Upper lobe of left lung (tissue), 6 donors: Measurements from ENCODE around the gene MMP11. TPM values are rescaled to one million over a fixed set of nuclear protein-coding genes. Genes with fewer than 3 reads are reported as not detected.

ENCODE experiments used
- ATAC-seq, 2 donors: fragments of 200-7000 bp; cut with Tn5 transposase; one replicate each; pipeline ENCODE4 v1.9.1; 2022; ENCODE audit warnings: mild to moderate bottlenecking in 2 of 2, moderate library complexity in 2 of 2; ENCODE audit not compliant: low FRiP score in 2 of 2
- DNase-seq, 2 donors: peaks; one replicate each; pipeline ENCODE4 v3.0.0-alpha.2; 2019 to 2020
- H3K27ac ChIP-seq, 4 donors: fragments of 200-600 bp; sonication (generic); one replicate each; pipeline ENCODE4 v1.5.1; 2016 to 2019
- H3K27me3 ChIP-seq, 4 donors: fragments of 200-600 bp; sonication (generic); one replicate each; pipeline ENCODE4 v1.5.1; 2017 to 2019
- H3K36me3 ChIP-seq, 4 donors: fragments of 200-600 bp; sonication (generic); one replicate each; pipeline ENCODE4 v1.5.1; 2016 to 2019
- H3K4me1 ChIP-seq, 4 donors: fragments of 200-600 bp; sonication (generic); one replicate each; pipeline ENCODE4 v1.5.1; 2018 to 2019
- H3K4me3 ChIP-seq, 4 donors: fragments of 200-600 bp; sonication (generic); one replicate each; pipeline ENCODE4 v1.5.1; 2017 to 2019; ENCODE audit warnings: mild to moderate bottlenecking in 2 of 4, moderate library complexity in 1 of 4
- H3K9me3 ChIP-seq, 4 donors: fragments of 200-600 bp; sonication (generic); one replicate each; pipeline ENCODE4 v1.5.1; 2018 to 2019
- CTCF ChIP-seq, 6 experiments: fragments of 450-650 bp in 4 of 6; fragments of 200-600 bp in 2 of 6; sonication (generic) in 2 of 6; IDR thresholded peaks; one replicate each; pipeline ENCODE4 v1.5.1; 2016 to 2019; ENCODE audit warnings: antibody characterized with exemption in 6 of 6
- EP300 ChIP-seq, 4 donors: sonication (generic); formaldehyde crosslinking; IDR thresholded peaks; one replicate each; pipeline ENCODE4 v1.5.1; 2017; ENCODE audit warnings: antibody characterized with exemption in 4 of 4, control low read depth in 2 of 4
- POLR2A ChIP-seq, 4 donors: fragments of 450-650 bp; IDR thresholded peaks; one replicate each; pipeline ENCODE4 v1.5.1; 2016 to 2017; ENCODE audit warnings: antibody characterized with exemption in 4 of 4, mild to moderate bottlenecking in 2 of 4
- POLR2AphosphoS5 ChIP-seq, 2 donors: sonication (generic); formaldehyde crosslinking; IDR thresholded peaks; one replicate each; pipeline ENCODE4 v1.5.1; 2017; ENCODE audit warnings: antibody characterized with exemption in 2 of 2
- WGBS, 2 donors: methylation state at CpG; one replicate each; pipeline ENCODE4 v1.1.5; 2017 to 2018; 5-methylcytosine and 5-hydroxymethylcytosine counted together
- total RNA-seq, 6 donors: library from RNA; depleted of rRNA in 4 of 6; stranded (reverse); fragments of >200 nt in 4 of 6; gene quantifications; one replicate each; pipeline versions ENCODE4 v1.1.0 to v1.2.1, GENCODE V29; 2016 to 2021
- donor health status: DM: no; HTN: no; CAD: no; lungs with moderate emphysema.
- donor health status: DM: no; HTN: yes; CAD: no; lungs with severe emphysema.

MMP11 gene
- total RNA-seq, 6 donors from 2014 or later = 0.57 to 7.7 (median 2.9) TPM; not detected in 3

- TF ChIP-seq CTCF (IDR thresholded peaks at IDR 0.05) = no peak
- TF ChIP-seq EP300 (IDR thresholded peaks at IDR 0.05) = no peak
- TF ChIP-seq POLR2AphosphoS5 (IDR thresholded peaks at IDR 0.05) = no peak
- no peak for TF ChIP-seq POLR2A (IDR thresholded peaks at IDR 0.05)
- H3K4me3 ChIP-seq = peak overlapping the region in 3 of 4 donors; percentile 59 to 96 (median 92)
- H3K27me3 ChIP-seq = no peaks in the 10 kb centered on the region
- H3K9me3 ChIP-seq = no peaks in the 10 kb centered on the region
- H3K27ac ChIP-seq = peak overlapping the region; percentile 98 to 99 (median 98)
- ATAC-seq (no peak), DNase-seq (no peak)
- WGBS, 2 donors = 40 to 59% methylated on average over 8 to 9 of the region's 9 CpGs
- H3K36me3 ChIP-seq = no peaks in the 10 kb centered on the region
- peaks cover 22 to 35% (median 22%) of the 10 kb centered on the region in 4 donors for H3K4me1 ChIP-seq
Measured at GRCh38 chr22:23786261-23786710, 13.6 kb downstream of the MMP11 start.

GRCh38 chr22:23786752-23787599 is 14.3 kb downstream of the MMP11 start, which contains the start of gene SMARCB1:
Gene SMARCB1, plus strand, starts transcription at chr22:23786966. Its CDS starts 204 bp downstream, at chr22:23787170.
- DNase-seq = peak; percentile 91 to 98
- Histone ChIP-seq H3K27ac (peak within 1 kb of the TSS; percentile 98 to 99 (median 98)), H3K4me1 (peaks cover 22 to 35% (median 22%) of the 10 kb centered on the region in 4 donors), H3K27me3 (no peaks in the 10 kb centered on the region), H3K36me3 (peaks cover 0 to 4% (median 1%) of the 10 kb centered on the region in 4 donors), H3K4me3 (peak within 1 kb of the TSS; percentile 59 to 96 (median 80)), H3K9me3 (no peaks in the 10 kb centered on the region)
- WGBS, 2 donors = 0 to 1% methylated on average over 52 to 67 of the region's 97 CpGs
- peak; percentile 95 to 97 for ATAC-seq
- TF ChIP-seq EP300 (IDR thresholded peaks at IDR 0.05) (no peak), POLR2A (IDR thresholded peaks at IDR 0.05) (peak; percentile 53 to 90 (median 71)), POLR2AphosphoS5 (IDR thresholded peaks at IDR 0.05) (peak; percentile 44 to 66)

- Histone ChIP-seq H3K4me1 (peaks cover 22 to 35% (median 22%) of the 10 kb centered on the region in 4 donors), H3K27me3 (no peaks in the 10 kb centered on the region), H3K4me3 (peak overlapping the region; percentile 40 to 96 (median 76)), H3K27ac (peak overlapping the region; percentile 98 to 99 (median 98)), H3K36me3 (peaks cover 0 to 10% (median 4%) of the 10 kb centered on the region in 4 donors), H3K9me3 (no peaks in the 10 kb centered on the region)
- WGBS, 2 donors = 1 to 6% methylated on average over 5 of the region's 5 CpGs
- no peak for ATAC-seq
- no peak for DNase-seq
- TF ChIP-seq POLR2A (IDR thresholded peaks at IDR 0.05) = no peak
- no peak for TF ChIP-seq POLR2AphosphoS5 (IDR thresholded peaks at IDR 0.05)
Measured at GRCh38 chr22:23787600-23787896, 14.9 kb downstream of the MMP11 start.

GRCh38 chr22:23787910-23788309 is 15.3 kb downstream of the MMP11 start:
- Histone ChIP-seq H3K27ac (peak overlapping the region in 1 of 4 donors; percentile 99), H3K27me3 (no peaks in the 10 kb centered on the region), H3K36me3 (peaks cover 0 to 13% (median 5%) of the 10 kb centered on the region in 4 donors), H3K4me1 (peaks cover 22 to 35% (median 22%) of the 10 kb centered on the region in 4 donors), H3K9me3 (no peaks in the 10 kb centered on the region), H3K4me3 (peak overlapping the region in 3 of 4 donors; percentile 59 to 96 (median 92))
- TF ChIP-seq POLR2AphosphoS5 (IDR thresholded peaks at IDR 0.05) (no peak), CTCF (IDR thresholded peaks at IDR 0.05) (no peak), EP300 (IDR thresholded peaks at IDR 0.05) (no peak), POLR2A (IDR thresholded peaks at IDR 0.05) (no peak)
- 54 to 64% methylated on average over 3 of the region's 3 CpGs for WGBS, 2 donors
- DNase-seq (no peak), ATAC-seq (no peak)

GRCh38 chr22:23789121-23789520 is 16.5 kb downstream of the MMP11 start:
- H3K4me1 ChIP-seq = peaks cover 22 to 35% (median 22%) of the 10 kb centered on the region in 4 donors
- peaks cover 0 to 25% (median 12%) of the 10 kb centered on the region in 4 donors for H3K36me3 ChIP-seq
- TF ChIP-seq EP300 (IDR thresholded peaks at IDR 0.05) (no peak), POLR2A (IDR thresholded peaks at IDR 0.05) (no peak)
- 75 to 82% methylated on average over 4 of the region's 4 CpGs for WGBS, 2 donors
- DNase-seq = no peak
- no peak overlapping the region for H3K4me3 ChIP-seq
- no peaks in the 10 kb centered on the region for H3K27me3 ChIP-seq
- ATAC-seq = no peak
- H3K9me3 ChIP-seq = no peaks in the 10 kb centered on the region
- no peak overlapping the region for H3K27ac ChIP-seq

- H3K9me3 ChIP-seq = no peaks in the 10 kb centered on the region
- H3K36me3 ChIP-seq = peaks cover 0 to 31% (median 18%) of the 10 kb centered on the region in 4 donors
- no peak for DNase-seq
- no peaks in the 10 kb centered on the region for H3K27me3 ChIP-seq
- TF ChIP-seq POLR2A (IDR thresholded peaks at IDR 0.05) (no peak), EP300 (IDR thresholded peaks at IDR 0.05) (no peak), CTCF (IDR thresholded peaks at IDR 0.05) (no peak), POLR2AphosphoS5 (IDR thresholded peaks at IDR 0.05) (no peak)
- H3K27ac ChIP-seq = no peak overlapping the region
- H3K4me3 ChIP-seq = no peak overlapping the region
- H3K4me1 ChIP-seq = peaks cover 22 to 35% (median 22%) of the 10 kb centered on the region in 4 donors
- 85 to 89% methylated on average over 4 of the region's 4 CpGs for WGBS, 2 donors
- no peak for ATAC-seq
Measured at GRCh38 chr22:23789638-23790037, 17.0 kb downstream of the MMP11 start.
